Measurements from ENCODE around the gene KIF26B.

DNA sequence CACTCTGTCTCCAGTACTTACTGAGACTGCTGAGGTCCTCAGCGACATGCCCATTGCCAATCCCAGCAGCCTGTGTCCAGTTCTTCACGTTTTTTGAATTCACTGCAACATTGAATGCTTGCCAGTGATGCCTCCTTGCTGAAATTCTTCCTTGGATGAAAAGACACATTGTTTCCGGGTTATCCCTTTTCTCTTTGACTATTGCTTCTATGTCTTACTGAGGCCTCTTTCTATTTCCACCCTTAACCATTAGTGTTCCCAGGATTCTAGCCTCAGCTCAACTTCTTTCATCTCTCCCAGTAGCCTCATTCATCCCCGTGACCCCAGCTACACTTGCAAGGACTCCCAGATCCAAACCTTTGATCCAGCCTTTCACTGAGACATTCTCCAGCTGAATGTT lies 46.5 kb upstream of the KIF26B start:
- TF ChIP-seq, protein P1, sequence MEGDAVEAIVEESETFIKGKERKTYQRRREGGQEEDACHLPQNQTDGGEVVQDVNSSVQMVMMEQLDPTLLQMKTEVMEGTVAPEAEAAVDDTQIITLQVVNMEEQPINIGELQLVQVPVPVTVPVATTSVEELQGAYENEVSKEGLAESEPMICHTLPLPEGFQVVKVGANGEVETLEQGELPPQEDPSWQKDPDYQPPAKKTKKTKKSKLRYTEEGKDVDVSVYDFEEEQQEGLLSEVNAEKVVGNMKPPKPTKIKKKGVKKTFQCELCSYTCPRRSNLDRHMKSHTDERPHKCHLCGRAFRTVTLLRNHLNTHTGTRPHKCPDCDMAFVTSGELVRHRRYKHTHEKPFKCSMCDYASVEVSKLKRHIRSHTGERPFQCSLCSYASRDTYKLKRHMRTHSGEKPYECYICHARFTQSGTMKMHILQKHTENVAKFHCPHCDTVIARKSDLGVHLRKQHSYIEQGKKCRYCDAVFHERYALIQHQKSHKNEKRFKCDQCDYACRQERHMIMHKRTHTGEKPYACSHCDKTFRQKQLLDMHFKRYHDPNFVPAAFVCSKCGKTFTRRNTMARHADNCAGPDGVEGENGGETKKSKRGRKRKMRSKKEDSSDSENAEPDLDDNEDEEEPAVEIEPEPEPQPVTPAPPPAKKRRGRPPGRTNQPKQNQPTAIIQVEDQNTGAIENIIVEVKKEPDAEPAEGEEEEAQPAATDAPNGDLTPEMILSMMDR (IDR thresholded peaks at IDR 0.05): no peak
- no peak for TF ChIP-seq POLR2AphosphoS5 (IDR thresholded peaks at IDR 0.05)
- TF ChIP-seq POLR2A (IDR thresholded peaks at IDR 0.05): no peak
- TF ChIP-seq EP300 (IDR thresholded peaks at IDR 0.05; ENCODE audit: low read depth): no peak

Measured in transverse colon (tissue), 4 donors.